HEK293 (cell line): Measurements from ENCODE around the gene DSCAML1.

Experiments
- CTCF ChIA-PET: fragments of 350-600 bp; formaldehyde crosslinking; extraction: SDS; loops from one replicate; lab custom pipeline; 2021; ENCODE audit warnings: antibody characterized with exemption; lab: Yijun Ruan, JAX
- POLR2A ChIA-PET: fragments of 300-600 bp; formaldehyde crosslinking; extraction: SDS; loops from one replicate; lab custom pipeline; 2020; ENCODE audit warnings: antibody characterized with exemption, inconsistent platforms; lab: Yijun Ruan, JAX
- H3K27ac ChIP-seq: fragments of 200-500 bp; sonication (Bioruptor generic); 2 replicates; pipeline ENCODE4 v1.5.1; 2014; ENCODE audit warnings: low read depth, low read length, control low read depth, inconsistent platforms; ENCODE audit errors: extremely low read depth
- H3K36me3 ChIP-seq, 2 experiments: fragments of 200-500 bp in 1 of 2; sonication (Bioruptor generic) in 1 of 2; 1 replicate in 1 of 2; 2 replicates in 1 of 2; pipeline ENCODE4 v1.5.1; 2014 to 2017; ENCODE audit warnings: inconsistent platforms in 2 of 2, low read length in 2 of 2; ENCODE audit not compliant: control insufficient read depth in 2 of 2, insufficient read depth in 1 of 2
- H3K4me1 ChIP-seq: fragments of 200-500 bp; sonication (Bioruptor generic); 2 replicates; pipeline ENCODE4 v1.5.1; 2014; ENCODE audit warnings: mild to moderate bottlenecking, low read length, inconsistent platforms; ENCODE audit not compliant: control insufficient read depth, insufficient read depth
- H3K4me3 ChIP-seq: 2 replicates; pipeline ENCODE4 v1.5.1; 2011; ENCODE audit warnings: low read depth, mild to moderate bottlenecking, control low read depth, low read length, moderate library complexity
- H3K9me3 ChIP-seq: fragments of 200-500 bp; sonication (Bioruptor generic); 2 replicates; pipeline ENCODE4 v1.5.1; 2014; ENCODE audit warnings: low read depth, low read length, inconsistent platforms; ENCODE audit not compliant: control insufficient read depth, insufficient read depth
- HOXA7 ChIP-seq: sonication (generic); formaldehyde crosslinking; IDR thresholded peaks from 2 replicates; pipeline ENCODE4 v1.8.1; 2022; ENCODE audit warnings: missing genetic modification reagents, borderline replicate concordance
- ZBTB7A ChIP-seq: fragments of 450-650 bp; formaldehyde crosslinking; IDR thresholded peaks from 2 replicates; pipeline ENCODE4 v1.5.1; 2016; ENCODE audit warnings: low read depth, missing biosample characterization, missing genetic modification characterization
- ZNF211 ChIP-seq: fragments of 450-650 bp; formaldehyde crosslinking; IDR thresholded peaks from 2 replicates; pipeline ENCODE4 v1.5.1; 2016; ENCODE audit warnings: low read depth, missing biosample characterization, missing genetic modification characterization
- ZNF214 ChIP-seq: fragments of 450-650 bp; formaldehyde crosslinking; IDR thresholded peaks from 2 replicates; pipeline ENCODE4 v1.5.1; 2017; ENCODE audit warnings: missing biosample characterization, mild to moderate bottlenecking, missing genetic modification characterization, borderline replicate concordance
- ZNF26 ChIP-seq: fragments of 450-650 bp; formaldehyde crosslinking; IDR thresholded peaks from 2 replicates; pipeline ENCODE4 v1.5.1; 2016; ENCODE audit warnings: missing biosample characterization, missing genetic modification characterization
- ZNF423 ChIP-seq: fragments of 450-650 bp; formaldehyde crosslinking; IDR thresholded peaks from 2 replicates; pipeline ENCODE4 v1.5.1; 2016; ENCODE audit warnings: missing biosample characterization, missing genetic modification characterization
- ZNF510 ChIP-seq: fragments of 450-650 bp; formaldehyde crosslinking; IDR thresholded peaks from 2 replicates; pipeline ENCODE4 v1.5.1; 2018; ENCODE audit warnings: mild to moderate bottlenecking, missing genetic modification characterization, missing biosample characterization; ENCODE audit not compliant: insufficient replicate concordance
- ZNF621 ChIP-seq: fragments of 450-650 bp; formaldehyde crosslinking; IDR thresholded peaks from 2 replicates; pipeline ENCODE4 v1.5.1; 2017; ENCODE audit warnings: missing biosample characterization, missing genetic modification characterization
- ZNF777 ChIP-seq: fragments of 450-650 bp; formaldehyde crosslinking; IDR thresholded peaks from 2 replicates; pipeline ENCODE4 v1.5.1; 2017; ENCODE audit warnings: missing biosample characterization, missing genetic modification characterization, borderline replicate concordance
- TF ChIP-seq, protein P1 (sequence below): fragments of 450-650 bp; formaldehyde crosslinking; IDR thresholded peaks from 2 replicates; pipeline ENCODE4 v1.5.1; 2016; ENCODE audit warnings: missing biosample characterization, missing genetic modification characterization
- TF ChIP-seq, protein P2 (sequence below): fragments of 450-650 bp; formaldehyde crosslinking; conservative IDR thresholded peaks from 2 replicates; pipeline ENCODE4 v1.5.1; 2016; ENCODE audit warnings: low read depth, missing biosample characterization, missing genetic modification characterization

DSCAML1 gene

DNA sequence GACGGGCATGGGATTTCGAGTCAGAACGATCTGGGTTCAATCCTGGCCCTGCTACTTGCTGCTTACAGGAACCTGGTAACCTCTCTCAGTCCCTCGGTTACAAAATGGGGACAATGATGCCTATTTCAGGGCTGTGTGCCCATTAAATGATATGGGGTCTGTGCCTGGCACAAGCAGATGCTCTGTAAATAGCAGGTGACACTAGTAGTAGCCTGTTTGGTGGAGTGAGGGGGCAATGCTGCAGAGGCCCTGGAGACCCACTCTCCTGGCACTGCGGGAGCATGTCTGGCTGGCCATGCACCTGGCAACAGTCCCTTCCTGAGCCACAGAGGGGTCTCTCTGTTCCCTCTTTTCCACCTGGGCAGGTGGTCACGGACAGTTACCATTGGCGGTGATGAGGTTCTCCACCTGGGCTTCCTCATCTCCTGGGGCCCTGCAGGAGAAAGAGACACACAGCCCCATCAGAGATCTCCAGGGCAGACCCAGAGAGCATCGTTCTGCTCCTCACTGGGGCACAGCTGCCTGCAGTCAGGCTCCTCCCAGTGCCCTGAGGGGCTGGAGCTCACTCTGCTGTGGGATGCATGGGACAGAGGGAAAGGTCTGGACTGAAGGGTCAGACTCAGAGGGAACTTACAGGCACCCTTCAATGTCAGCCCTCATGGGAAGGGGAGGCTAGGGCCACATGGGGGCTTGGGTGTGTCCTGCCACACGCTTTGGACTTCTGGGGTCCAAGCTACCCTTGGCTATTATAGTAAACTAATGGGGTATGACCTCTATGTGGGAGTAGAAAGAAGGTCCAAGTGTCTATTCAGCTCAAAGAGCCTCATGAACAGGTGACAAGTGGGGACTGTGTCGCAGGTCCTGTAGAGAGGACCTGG is 43.2 kb upstream of the DSCAML1 start:
- POLR2A ChIA-PET, result no interaction called here
- TF ChIP-seq ZNF214 (no peak), ZNF621 (tag by site-specific recombination) (no peak), ZNF423 (no peak), ZNF211 (no peak)
- TF ChIP-seq, protein P1, sequence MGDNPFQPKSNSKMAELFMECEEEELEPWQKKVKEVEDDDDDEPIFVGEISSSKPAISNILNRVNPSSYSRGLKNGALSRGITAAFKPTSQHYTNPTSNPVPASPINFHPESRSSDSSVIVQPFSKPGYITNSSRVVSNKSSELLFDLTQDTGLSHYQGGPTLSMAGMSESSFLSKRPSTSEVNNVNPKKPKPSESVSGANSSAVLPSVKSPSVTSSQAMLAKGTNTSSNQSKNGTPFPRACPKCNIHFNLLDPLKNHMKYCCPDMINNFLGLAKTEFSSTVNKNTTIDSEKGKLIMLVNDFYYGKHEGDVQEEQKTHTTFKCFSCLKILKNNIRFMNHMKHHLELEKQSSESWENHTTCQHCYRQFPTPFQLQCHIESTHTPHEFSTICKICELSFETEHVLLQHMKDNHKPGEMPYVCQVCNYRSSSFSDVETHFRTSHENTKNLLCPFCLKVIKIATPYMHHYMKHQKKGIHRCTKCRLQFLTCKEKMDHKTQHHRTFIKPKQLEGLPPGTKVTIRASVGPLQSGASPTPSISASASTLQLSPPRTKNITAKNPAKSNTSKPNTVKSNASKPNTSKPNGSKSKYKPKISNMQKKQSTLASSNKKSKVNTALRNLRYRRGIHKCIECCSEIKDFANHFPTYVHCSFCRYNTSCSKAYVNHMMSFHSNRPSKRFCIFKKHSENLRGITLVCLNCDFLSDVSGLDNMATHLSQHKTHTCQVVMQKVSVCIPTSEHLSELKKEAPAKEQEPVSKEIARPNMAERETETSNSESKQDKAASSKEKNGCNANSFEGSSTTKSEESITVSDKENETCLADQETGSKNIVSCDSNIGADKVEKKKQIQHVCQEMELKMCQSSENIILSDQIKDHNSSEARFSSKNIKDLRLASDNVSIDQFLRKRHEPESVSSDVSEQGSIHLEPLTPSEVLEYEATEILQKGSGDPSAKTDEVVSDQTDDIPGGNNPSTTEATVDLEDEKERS (tag by site-specific recombination), result no peak

DNA sequence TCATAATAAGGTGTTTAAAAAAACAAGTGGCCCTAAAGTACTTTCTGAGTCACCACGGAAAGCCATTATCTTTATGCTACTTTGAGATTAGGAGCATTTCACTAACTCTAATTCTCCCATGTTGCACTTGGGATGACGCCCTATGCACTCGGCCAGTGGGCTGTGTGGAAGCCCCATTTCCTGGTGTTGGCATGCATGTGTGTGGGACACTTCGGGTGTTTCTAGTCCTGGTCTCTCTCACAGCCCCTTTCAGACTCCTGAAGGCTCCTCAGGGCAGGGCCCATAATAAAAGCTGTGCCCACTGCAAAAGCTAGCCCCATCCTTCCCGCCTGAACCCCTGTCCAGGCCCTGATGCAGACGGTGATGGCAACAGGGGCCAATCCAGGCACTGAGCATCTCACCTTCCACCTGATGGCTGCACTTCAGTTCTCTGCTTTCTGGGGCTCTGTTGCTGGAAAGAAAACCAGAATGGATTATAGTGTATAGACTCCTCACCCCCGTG is 42.4 kb upstream of the DSCAML1 start:
- POLR2A ChIA-PET, result no interaction called here
- Histone ChIP-seq H3K27ac (no peak overlapping the region), H3K9me3 (no peaks in the 10 kb centered on the region), H3K36me3 (no peaks in the 10 kb centered on the region), H3K4me1 (no peaks in the 10 kb centered on the region), H3K4me3 (no peak overlapping the region)
- TF ChIP-seq ZBTB7A (tag by site-specific recombination) (no peak), ZNF26 (tag by site-specific recombination) (no peak), HOXA7 (CRISPR knock-in tag) (no peak), ZNF510 (tag by site-specific recombination) (no peak), ZNF777 (tag by site-specific recombination) (no peak)
- TF ChIP-seq, protein P2, sequence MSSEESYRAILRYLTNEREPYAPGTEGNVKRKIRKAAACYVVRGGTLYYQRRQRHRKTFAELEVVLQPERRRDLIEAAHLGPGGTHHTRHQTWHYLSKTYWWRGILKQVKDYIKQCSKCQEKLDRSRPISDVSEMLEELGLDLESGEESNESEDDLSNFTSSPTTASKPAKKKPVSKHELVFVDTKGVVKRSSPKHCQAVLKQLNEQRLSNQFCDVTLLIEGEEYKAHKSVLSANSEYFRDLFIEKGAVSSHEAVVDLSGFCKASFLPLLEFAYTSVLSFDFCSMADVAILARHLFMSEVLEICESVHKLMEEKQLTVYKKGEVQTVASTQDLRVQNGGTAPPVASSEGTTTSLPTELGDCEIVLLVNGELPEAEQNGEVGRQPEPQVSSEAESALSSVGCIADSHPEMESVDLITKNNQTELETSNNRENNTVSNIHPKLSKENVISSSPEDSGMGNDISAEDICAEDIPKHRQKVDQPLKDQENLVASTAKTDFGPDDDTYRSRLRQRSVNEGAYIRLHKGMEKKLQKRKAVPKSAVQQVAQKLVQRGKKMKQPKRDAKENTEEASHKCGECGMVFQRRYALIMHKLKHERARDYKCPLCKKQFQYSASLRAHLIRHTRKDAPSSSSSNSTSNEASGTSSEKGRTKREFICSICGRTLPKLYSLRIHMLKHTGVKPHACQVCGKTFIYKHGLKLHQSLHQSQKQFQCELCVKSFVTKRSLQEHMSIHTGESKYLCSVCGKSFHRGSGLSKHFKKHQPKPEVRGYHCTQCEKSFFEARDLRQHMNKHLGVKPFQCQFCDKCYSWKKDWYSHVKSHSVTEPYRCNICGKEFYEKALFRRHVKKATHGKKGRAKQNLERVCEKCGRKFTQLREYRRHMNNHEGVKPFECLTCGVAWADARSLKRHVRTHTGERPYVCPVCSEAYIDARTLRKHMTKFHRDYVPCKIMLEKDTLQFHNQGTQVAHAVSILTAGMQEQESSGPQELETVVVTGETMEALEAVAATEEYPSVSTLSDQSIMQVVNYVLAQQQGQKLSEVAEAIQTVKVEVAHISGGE (tag by site-specific recombination), result no peak
- CTCF ChIA-PET, result interaction anchor here (1.0 to 1.6 kb wide), 3 partner anchors 32 to 214 kb away, joined by 3 to 7 read pairs (median 7); no protein-coding TSS in a partner anchor

More for the DNA sequence above, 43.2 kb upstream of the DSCAML1 start:
- Histone ChIP-seq H3K4me3 (no peak overlapping the region), H3K9me3 (no peaks in the 10 kb centered on the region), H3K27ac (no peak overlapping the region), H3K36me3 (no peaks in the 10 kb centered on the region), H3K4me1 (no peaks in the 10 kb centered on the region)
- CTCF ChIA-PET, result interaction anchor here (0.7 to 2.2 kb wide), 3 partner anchors 21 to 107 kb away, joined by 3 to 8 read pairs (median 7); no protein-coding TSS in a partner anchor
